Omental fat pad (tissue), 4 donors: ENCODE measurements around the gene HCAR3. TPM values are rescaled to one million over a fixed set of nuclear protein-coding genes. Genes with fewer than 3 reads are reported as not detected.
"Not testable (repeated sequence)": the region's sequence is repeated elsewhere in the genome, so short reads cannot be mapped to it uniquely, and the experiment has no call there.

Source experiments
- ATAC-seq: fragments of 150-250 bp; one replicate; pipeline ENCODE4 v1.9.1; 2016; ENCODE audit warnings: mild to moderate bottlenecking, moderate library complexity; ENCODE audit not compliant: low FRiP score
- DNase-seq: peaks from one replicate; pipeline ENCODE4 v3.0.0-alpha.2; 2019; ENCODE audit warnings: low spot score
- CTCF ChIP-seq, 3 donors: fragments of 450-650 bp; IDR thresholded peaks; one replicate each; pipeline ENCODE4 v1.5.1; 2016 to 2017; ENCODE audit warnings: antibody characterized with exemption in 3 of 3, mild to moderate bottlenecking in 3 of 3, moderate library complexity in 2 of 3
- total RNA-seq, 4 donors: library from RNA; depleted of rRNA; stranded (reverse); fragments of >200 nt; gene quantifications; one replicate each; pipeline ENCODE4 v1.1.0, GENCODE V29; 2016

The HCAR3 gene
- total RNA-seq, 4 donors from 2014 or later: 1.8 to 23.1 (median 3.5) TPM

DNA sequence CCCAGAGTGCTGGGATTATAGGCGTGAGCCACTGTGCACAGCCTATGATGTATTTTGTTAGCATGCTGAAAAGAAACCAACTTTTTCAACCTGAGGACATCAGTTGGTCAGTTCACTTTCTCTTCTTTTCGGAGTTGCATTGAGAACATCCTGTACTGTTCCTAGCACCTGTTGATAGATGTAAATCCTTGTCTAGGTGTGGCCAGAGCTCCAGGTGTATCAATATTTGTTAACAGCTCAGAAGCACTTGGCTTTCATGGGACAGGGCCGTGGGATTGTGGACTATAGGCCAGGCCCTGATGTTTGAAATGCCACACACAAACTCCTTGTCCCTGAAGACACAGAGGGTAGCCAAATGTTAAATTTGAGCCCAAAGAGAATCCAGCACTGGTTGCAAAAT lies 28.3 kb downstream of the HCAR3 start:
- DNase-seq: no peak

GRCh38 chr12:122687086-122687485 lies 29.5 kb downstream of the HCAR3 start:
- DNase-seq (peak; percentile 46), ATAC-seq (peak; percentile 70)
- TF ChIP-seq CTCF (IDR thresholded peaks at IDR 0.05): no peak

More for the DNA sequence above, 28.3 kb downstream of the HCAR3 start:
- no peak for ATAC-seq
- TF ChIP-seq CTCF (IDR thresholded peaks at IDR 0.05): no peak

DNA sequence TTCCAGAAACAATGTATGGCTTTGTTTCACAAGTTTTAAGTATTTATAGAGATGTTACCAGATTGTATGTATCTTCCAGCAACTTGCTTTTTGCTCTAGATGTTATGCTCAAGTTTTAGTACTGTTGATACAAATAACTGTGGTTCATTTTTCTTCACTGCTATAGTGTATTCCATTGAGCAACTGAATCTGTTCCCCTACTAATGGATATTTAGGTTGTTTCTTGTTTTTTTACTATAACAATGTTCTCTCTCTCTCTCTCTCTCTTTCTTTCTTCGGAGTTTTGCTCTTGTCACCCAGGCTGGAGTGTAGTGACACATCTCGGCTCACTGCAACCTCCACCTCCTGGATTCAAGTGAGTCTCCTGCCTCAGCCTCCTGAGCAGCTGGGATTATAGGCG lies 30.1 kb downstream of the HCAR3 start:
- no peak for ATAC-seq
- no peak for DNase-seq
- no peak for TF ChIP-seq CTCF (IDR thresholded peaks at IDR 0.05)

GRCh38 chr12:122684297-122684813 lies 32.3 kb downstream of the HCAR3 start:
- DNase-seq (no peak), ATAC-seq (no peak)
- no peak for TF ChIP-seq CTCF (IDR thresholded peaks at IDR 0.05)

DNA sequence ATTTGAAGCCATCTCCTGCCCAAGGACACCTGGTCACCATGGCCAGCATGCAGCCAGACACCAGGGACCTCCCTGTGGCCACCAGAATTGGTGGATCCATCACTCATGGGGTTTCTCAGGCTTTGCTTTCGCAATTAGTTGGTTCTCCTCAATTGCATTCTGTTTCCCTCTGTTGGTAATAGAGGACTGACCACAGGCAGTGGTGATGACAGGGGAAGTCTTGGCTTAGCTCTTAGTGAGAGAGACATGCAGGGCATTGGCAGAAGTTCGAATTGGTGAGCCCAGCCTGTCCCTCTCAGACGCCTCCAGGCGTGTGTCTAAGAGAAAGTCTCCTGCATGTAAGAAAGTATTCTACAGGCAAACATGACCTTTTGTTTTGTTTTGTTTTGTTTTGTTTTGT lies 34.8 kb downstream of the HCAR3 start:
- TF ChIP-seq CTCF (IDR thresholded peaks at IDR 0.05): no peak
- ATAC-seq (no peak), DNase-seq (no peak)

- ATAC-seq, DNase-seq: not testable (repeated sequence)
Observed at GRCh38 chr12:122680989-122681388, 35.6 kb downstream of the HCAR3 start.

DNA sequence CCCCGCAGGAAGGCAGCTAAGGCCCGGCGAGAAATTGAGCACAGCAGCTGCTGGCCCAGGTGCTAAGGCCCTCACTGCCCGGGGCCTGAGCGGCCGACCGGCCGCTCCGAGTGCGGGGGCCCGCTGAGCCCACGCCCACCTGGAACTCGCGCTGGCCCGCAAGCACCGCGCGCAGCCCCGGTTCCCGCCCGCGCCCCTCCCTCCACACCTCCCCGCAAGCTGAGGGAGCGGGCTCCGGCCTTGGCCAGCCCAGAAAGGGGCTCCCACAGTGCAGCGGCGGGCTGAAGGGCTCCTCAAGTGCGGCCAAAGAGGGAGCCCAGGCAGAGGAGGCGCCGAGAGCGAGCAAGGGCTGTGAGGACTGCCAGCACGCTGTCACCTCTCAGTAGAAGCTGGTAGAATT lies 39.8 kb downstream of the HCAR3 start:
- ATAC-seq, DNase-seq: not testable (repeated sequence)

DNA sequence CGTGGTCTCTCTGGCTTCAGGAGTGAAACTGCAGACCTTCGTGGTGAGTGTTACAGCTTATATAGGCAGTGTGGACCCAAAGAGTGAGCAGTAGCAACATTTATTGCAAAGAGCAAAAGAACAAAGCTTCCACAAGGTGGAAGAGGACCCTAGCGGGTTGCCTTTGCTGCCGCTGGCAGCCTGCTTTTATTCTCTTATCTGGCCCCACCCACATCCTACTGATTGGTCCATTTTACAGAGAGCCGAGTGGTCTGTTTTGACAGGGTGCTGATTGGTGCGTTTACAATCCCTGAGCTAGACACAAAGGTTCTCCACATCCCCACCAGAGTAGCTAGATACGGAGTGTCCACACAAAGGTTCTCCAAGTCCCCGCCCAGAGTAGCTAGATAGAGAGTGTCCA lies 40.6 kb downstream of the HCAR3 start:
- DNase-seq, ATAC-seq: not testable (repeated sequence)

- DNase-seq (no peak), ATAC-seq (no peak)
- TF ChIP-seq CTCF (IDR thresholded peaks at IDR 0.05): no peak
Observed at GRCh38 chr12:122672515-122672914, 44.1 kb downstream of the HCAR3 start.
